OCI-LY1 (cell line): ENCODE measurements around the gene AGRN.

ENCODE experiments used
- H2AFZ ChIP-seq: fragments of 200-600 bp; sonication (generic), shearing (Covaris generic); 2 replicates; pipeline ENCODE4 v1.6.0; 2014; ENCODE audit warnings: antibody characterized with exemption, mild to moderate bottlenecking, low read length
- H3F3A ChIP-seq: fragments of 200-600 bp; sonication (generic), shearing (Covaris generic); 2 replicates; pipeline ENCODE4 v1.6.0; 2014; ENCODE audit warnings: mild to moderate bottlenecking, antibody characterized with exemption, low read length, moderate library complexity; ENCODE audit not compliant: insufficient read depth
- H3K27ac ChIP-seq: fragments of 200-600 bp; sonication (generic); 2 replicates; pipeline ENCODE4 v1.5.1; 2014; ENCODE audit warnings: low read length, mixed run types, mild to moderate bottlenecking, low read depth; ENCODE audit not compliant: poor library complexity, severe bottlenecking
- H3K27me3 ChIP-seq: fragments of 200-600 bp; sonication (generic); 2 replicates; pipeline ENCODE4 v1.6.0; 2014; ENCODE audit warnings: antibody characterized with exemption, mild to moderate bottlenecking, low read length, moderate library complexity; ENCODE audit not compliant: insufficient read depth
- H3K36me3 ChIP-seq: fragments of 200-600 bp; sonication (generic); 2 replicates; pipeline ENCODE4 v1.6.1; 2014; ENCODE audit warnings: mild to moderate bottlenecking, antibody characterized with exemption, low read length, moderate library complexity, mixed read lengths; ENCODE audit not compliant: insufficient read depth
- H3K4me1 ChIP-seq: fragments of 200-600 bp; sonication (generic); 2 replicates; pipeline ENCODE4 v1.5.1; 2014; ENCODE audit warnings: mild to moderate bottlenecking, low read length, moderate library complexity; ENCODE audit not compliant: insufficient read depth, severe bottlenecking
- H3K4me2 ChIP-seq: fragments of 200-600 bp; sonication (generic), shearing (Covaris generic); 2 replicates; pipeline ENCODE4 v1.6.1; 2014; ENCODE audit warnings: low read length
- H3K4me3 ChIP-seq: fragments of 200-600 bp; sonication (generic); 2 replicates; pipeline ENCODE4 v1.5.1; 2014; ENCODE audit warnings: low read length, low read depth, mild to moderate bottlenecking, mixed read lengths; ENCODE audit not compliant: poor library complexity, severe bottlenecking
- H3K79me2 ChIP-seq: fragments of 200-600 bp; shearing (Covaris generic); 2 replicates; pipeline ENCODE4 v1.6.1; 2016; ENCODE audit warnings: mixed run types, low read length, mixed read lengths; ENCODE audit not compliant: insufficient read depth
- H3K9ac ChIP-seq: fragments of 200-600 bp; sonication (generic), shearing (Covaris generic); 2 replicates; pipeline ENCODE4 v1.6.1; 2014; ENCODE audit warnings: mild to moderate bottlenecking, low read length, mixed read lengths
- H3K9me2 ChIP-seq: fragments of 200-600 bp; sonication (generic), shearing (Covaris generic); 2 replicates; pipeline ENCODE4 v1.6.1; 2014; ENCODE audit warnings: low read depth, mild to moderate bottlenecking, low read length, mixed read lengths
- H3K9me3 ChIP-seq: fragments of 200-600 bp; shearing (Covaris generic); 2 replicates; pipeline ENCODE4 v1.6.1; 2014; ENCODE audit warnings: low read length, mixed read lengths
- H4K20me1 ChIP-seq: fragments of 200-600 bp; sonication (generic), shearing (Covaris generic); 2 replicates; pipeline ENCODE4 v1.6.0; 2016; ENCODE audit warnings: mild to moderate bottlenecking, low read length; ENCODE audit not compliant: insufficient read depth
- CTCF ChIP-seq: fragments of 200-600 bp; sonication (generic), shearing (Covaris generic); IDR thresholded peaks from 2 replicates; pipeline ENCODE4 v1.5.1; 2017; ENCODE audit warnings: mild to moderate bottlenecking, antibody characterized with exemption, low read length, moderate library complexity, mixed read lengths
- EZH2 ChIP-seq: fragments of 200-600 bp; sonication (generic), shearing (Covaris generic); IDR thresholded peaks from 2 replicates; pipeline ENCODE4 v1.8.0; 2017; ENCODE audit warnings: borderline replicate concordance, mixed run types, mild to moderate bottlenecking, antibody characterized with exemption, low read length, moderate library complexity, mixed read lengths

The AGRN gene

GRCh38 chr1:1031659-1032235, 11.8 kb downstream of the AGRN start:
- no peak overlapping the region for H3K9ac ChIP-seq
- peaks cover 17% of the 10 kb centered on the region for H3K27me3 ChIP-seq
- no peak overlapping the region for H3K4me3 ChIP-seq
- no peak overlapping the region for H3K27ac ChIP-seq
- H3K4me1 ChIP-seq = peaks cover 6% of the 10 kb centered on the region
- no peaks in the 10 kb centered on the region for H4K20me1 ChIP-seq
- no peaks in the 10 kb centered on the region for H3F3A ChIP-seq
- H3K9me3 ChIP-seq = no peaks in the 10 kb centered on the region
- TF ChIP-seq EZH2 (no peak), CTCF (no peak)
- H3K9me2 ChIP-seq = no peaks in the 10 kb centered on the region
- no peaks in the 10 kb centered on the region for H3K79me2 ChIP-seq
- H3K4me2 ChIP-seq = no peak overlapping the region
- no peak overlapping the region for H2AFZ ChIP-seq
- H3K36me3 ChIP-seq = no peaks in the 10 kb centered on the region

DNA sequence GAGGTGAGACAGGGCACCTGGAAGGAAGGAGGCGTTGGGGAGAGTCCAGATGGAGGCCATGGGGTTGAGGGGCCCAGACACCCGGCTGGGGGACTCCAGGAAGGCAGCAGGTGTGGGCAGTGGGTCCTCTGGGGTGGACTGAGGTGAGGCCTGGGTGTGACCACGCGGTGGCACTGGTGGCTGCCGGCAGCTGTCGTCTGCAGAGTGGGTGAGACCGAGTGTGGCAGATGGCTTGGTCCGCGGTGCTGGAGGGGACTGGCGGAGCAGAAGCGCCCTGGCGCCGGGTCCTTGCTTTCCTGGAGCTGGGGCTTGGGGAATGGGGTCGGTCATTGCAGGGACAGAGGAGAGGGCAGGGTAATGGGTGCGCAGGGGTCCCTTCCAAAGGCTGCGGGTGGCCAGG, 12.5 kb downstream of the AGRN start:
- H3K4me2 ChIP-seq = peak overlapping the region; percentile 76
- peaks cover 17% of the 10 kb centered on the region for H3K27me3 ChIP-seq

DNA sequence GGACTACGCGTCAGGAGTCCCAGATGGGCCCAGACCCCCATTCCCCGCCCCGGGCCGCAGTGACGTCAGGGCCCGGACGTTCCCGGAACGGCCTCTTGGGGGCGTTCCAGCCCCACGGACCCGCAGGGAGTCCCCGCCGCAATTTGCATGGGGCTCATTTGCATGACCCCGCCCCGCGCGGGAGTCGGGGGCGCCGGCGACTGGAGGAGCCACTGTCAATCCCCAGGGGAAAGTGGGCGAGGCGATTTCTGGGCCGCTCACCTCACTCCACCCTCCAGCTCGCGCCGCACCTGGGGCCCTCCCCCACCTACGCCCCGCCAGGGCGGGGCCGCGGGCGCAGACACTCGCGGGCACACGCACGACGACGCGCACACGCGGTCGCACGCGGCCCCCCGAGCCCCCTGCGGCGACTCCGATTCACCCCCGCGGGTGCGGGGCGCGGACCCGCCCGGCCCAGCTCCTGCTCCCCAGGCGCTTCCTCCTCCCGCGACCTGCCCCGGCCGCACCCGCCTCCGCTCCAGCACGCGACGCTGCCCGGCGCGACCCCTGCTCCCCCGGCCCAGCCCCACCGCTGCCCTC, 13.2 kb downstream of the AGRN start:
- H3K36me3 ChIP-seq = no peaks in the 10 kb centered on the region
- peak overlapping the region; percentile 76 for H3K4me2 ChIP-seq
- H3K79me2 ChIP-seq = no peaks in the 10 kb centered on the region
- no peak overlapping the region for H2AFZ ChIP-seq
- H3F3A ChIP-seq = no peaks in the 10 kb centered on the region
- TF ChIP-seq EZH2 = no peak
- peak; percentile 85 for TF ChIP-seq CTCF
- H3K27ac ChIP-seq = no peak overlapping the region
- H4K20me1 ChIP-seq = no peaks in the 10 kb centered on the region
- H3K9me3 ChIP-seq = no peaks in the 10 kb centered on the region
- peaks cover 12% of the 10 kb centered on the region; the same call in 1 of the 2 replicates for H3K27me3 ChIP-seq
- no peak overlapping the region; the same call in 1 of the 2 replicates for H3K9ac ChIP-seq
- H3K4me1 ChIP-seq = peaks cover 6% of the 10 kb centered on the region
- H3K4me3 ChIP-seq = peak overlapping the region; percentile 56
- no peaks in the 10 kb centered on the region for H3K9me2 ChIP-seq

More for the DNA sequence above, 12.5 kb downstream of the AGRN start:
- Histone ChIP-seq H3K9me3 (no peaks in the 10 kb centered on the region), H3K79me2 (no peaks in the 10 kb centered on the region), H3K4me3 (peak overlapping the region; percentile 56), H2AFZ (no peak overlapping the region), H3F3A (no peaks in the 10 kb centered on the region), H3K27ac (no peak overlapping the region), H3K36me3 (no peaks in the 10 kb centered on the region), H4K20me1 (no peaks in the 10 kb centered on the region), H3K9ac (no peak overlapping the region; the same call in 1 of the 2 replicates), H3K4me1 (peaks cover 6% of the 10 kb centered on the region), H3K9me2 (no peaks in the 10 kb centered on the region)
- TF ChIP-seq EZH2 (no peak), CTCF (no peak)
